Testis (tissue), 3 donors: Measurements from ENCODE around the gene RBM33. TPM values are rescaled to one million over a fixed set of nuclear protein-coding genes. Genes with fewer than 3 reads are reported as not detected.

Experiments
- DNase-seq: peaks from one replicate; pipeline ENCODE4 v3.0.0-alpha.2; 2019
- H3K27ac ChIP-seq, 2 donors: fragments of 200-600 bp; sonication (generic); one replicate each; pipeline ENCODE4 v1.5.1; 2019
- H3K27me3 ChIP-seq: fragments of 200-600 bp; sonication (generic); one replicate; pipeline ENCODE4 v1.5.1; 2019
- H3K36me3 ChIP-seq: fragments of 200-600 bp; sonication (generic); one replicate; pipeline ENCODE4 v1.5.1; 2017; ENCODE audit warnings: low read depth; ENCODE audit errors: missing control alignments
- H3K4me1 ChIP-seq: fragments of 200-600 bp; sonication (generic); one replicate; pipeline ENCODE4 v1.5.1; 2019
- H3K4me3 ChIP-seq, 2 donors: fragments of 200-600 bp; sonication (generic); one replicate each; pipeline ENCODE4 v1.5.1; 2017 to 2019
- H3K9me3 ChIP-seq: fragments of 200-600 bp; sonication (generic); one replicate; pipeline ENCODE4 v1.5.1; 2017
- POLR2A ChIP-seq: fragments of 450-650 bp; IDR thresholded peaks from one replicate; pipeline ENCODE4 v1.6.1; 2017; ENCODE audit warnings: antibody characterized with exemption, mild to moderate bottlenecking, moderate library complexity
- WGBS, 2 donors: methylation state at CpG; one replicate each; pipeline ENCODE4 v1.1.5; 2018; 5-methylcytosine and 5-hydroxymethylcytosine counted together
- intact Hi-C: fragments of 100-400 bp; cut with DNase I; formaldehyde crosslinking; loops from one replicate; pipeline ENCODE4 v1.15.1; 2023; ENCODE audit warnings: low total_unique reads
- polyA plus RNA-seq: library from polyadenylated mRNA; stranded (reverse); fragments of 350-450 nt; fragmentation: Illumina TruSeq; extraction: RNeasy Lipid Tissue Mini Kit (QIAGEN cat#74804); gene quantifications from one replicate; pipeline ENCODE4 v1.2.3, GENCODE V29; 2014; ENCODE audit warnings: low read depth, low replicate concordance; ENCODE audit not compliant: insufficient read depth
- total RNA-seq, 2 donors: library from RNA; depleted of rRNA; stranded (reverse); fragments of >200 nt; gene quantifications; one replicate each; pipeline ENCODE4 v1.2.3, GENCODE V29; 2016
- TF ChIP-seq, protein P1 (sequence below), 3 experiments: fragments of 450-650 bp in 2 of 3; fragments of 200-600 bp in 1 of 3; sonication (generic) in 1 of 3; IDR thresholded peaks; one replicate each; pipeline ENCODE4 v1.5.1; 2016 to 2019; ENCODE audit warnings: antibody characterized with exemption in 3 of 3, mild to moderate bottlenecking in 2 of 3, moderate library complexity in 1 of 3

The RBM33 gene
- total and polyA plus RNA-seq, 3 donors from 2014 or later: 27.3 to 104 (median 93.4) TPM

- no peak for DNase-seq
- H3K27me3 ChIP-seq: no peaks in the 10 kb centered on the region
- no peak overlapping the region for H3K4me3 ChIP-seq
- TF ChIP-seq, protein P1, sequence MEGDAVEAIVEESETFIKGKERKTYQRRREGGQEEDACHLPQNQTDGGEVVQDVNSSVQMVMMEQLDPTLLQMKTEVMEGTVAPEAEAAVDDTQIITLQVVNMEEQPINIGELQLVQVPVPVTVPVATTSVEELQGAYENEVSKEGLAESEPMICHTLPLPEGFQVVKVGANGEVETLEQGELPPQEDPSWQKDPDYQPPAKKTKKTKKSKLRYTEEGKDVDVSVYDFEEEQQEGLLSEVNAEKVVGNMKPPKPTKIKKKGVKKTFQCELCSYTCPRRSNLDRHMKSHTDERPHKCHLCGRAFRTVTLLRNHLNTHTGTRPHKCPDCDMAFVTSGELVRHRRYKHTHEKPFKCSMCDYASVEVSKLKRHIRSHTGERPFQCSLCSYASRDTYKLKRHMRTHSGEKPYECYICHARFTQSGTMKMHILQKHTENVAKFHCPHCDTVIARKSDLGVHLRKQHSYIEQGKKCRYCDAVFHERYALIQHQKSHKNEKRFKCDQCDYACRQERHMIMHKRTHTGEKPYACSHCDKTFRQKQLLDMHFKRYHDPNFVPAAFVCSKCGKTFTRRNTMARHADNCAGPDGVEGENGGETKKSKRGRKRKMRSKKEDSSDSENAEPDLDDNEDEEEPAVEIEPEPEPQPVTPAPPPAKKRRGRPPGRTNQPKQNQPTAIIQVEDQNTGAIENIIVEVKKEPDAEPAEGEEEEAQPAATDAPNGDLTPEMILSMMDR (IDR thresholded peaks at IDR 0.05): no peak
- no peak for TF ChIP-seq POLR2A
- H3K36me3 ChIP-seq: no peaks in the 10 kb centered on the region
- peaks cover 4% of the 10 kb centered on the region for H3K4me1 ChIP-seq
- H3K9me3 ChIP-seq: no peaks in the 10 kb centered on the region
- H3K27ac ChIP-seq: no peak overlapping the region
- WGBS, 2 donors: 76 to 89% methylated on average over 3 of the region's 3 CpGs
- intact Hi-C loops: no loop called here
Observed at GRCh38 chr7:155735442-155736115, 91.1 kb downstream of the RBM33 start.

DNA sequence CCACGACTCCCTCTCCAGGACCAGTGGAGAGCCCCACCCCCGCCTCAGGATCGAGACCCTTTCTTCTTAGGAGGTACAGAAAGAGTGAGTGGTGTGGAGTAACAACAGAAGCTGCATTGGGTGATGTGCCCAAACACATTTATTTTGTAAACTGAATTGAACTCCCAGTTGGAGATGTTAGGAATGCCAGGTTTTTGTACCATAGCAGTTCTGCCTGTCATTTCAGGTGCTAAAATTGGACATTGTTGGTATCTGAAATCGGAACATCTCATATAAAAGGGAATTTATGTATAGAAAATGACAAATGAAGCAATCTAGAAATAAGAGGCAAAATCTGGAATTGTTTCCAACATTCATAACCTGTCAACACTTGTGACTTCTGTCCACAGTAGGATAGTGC is 93.1 kb downstream of the RBM33 start:
- Histone ChIP-seq H3K36me3 (no peaks in the 10 kb centered on the region), H3K27me3 (no peaks in the 10 kb centered on the region), H3K4me3 (no peak overlapping the region), H3K9me3 (no peaks in the 10 kb centered on the region), H3K4me1 (peaks cover 4% of the 10 kb centered on the region), H3K27ac (no peak overlapping the region)
- intact Hi-C loops: no loop called here
- TF ChIP-seq, protein P1 (IDR thresholded peaks at IDR 0.05): no peak
- TF ChIP-seq POLR2A: no peak
- 80 to 82% methylated on average over 4 of the region's 4 CpGs for WGBS, 2 donors
- no peak for DNase-seq

GRCh38 chr7:155738104-155738503 is 93.6 kb downstream of the RBM33 start:
- 59 to 73% methylated on average over 10 of the region's 10 CpGs for WGBS, 2 donors
- Histone ChIP-seq H3K4me1 (peaks cover 4% of the 10 kb centered on the region), H3K4me3 (no peak overlapping the region), H3K9me3 (no peaks in the 10 kb centered on the region), H3K36me3 (no peaks in the 10 kb centered on the region), H3K27me3 (no peaks in the 10 kb centered on the region), H3K27ac (no peak overlapping the region)
- TF ChIP-seq, protein P1 (IDR thresholded peaks at IDR 0.05): no peak
- TF ChIP-seq POLR2A: no peak
- no peak for DNase-seq
- intact Hi-C loops: no loop called here

- DNase-seq: peak; percentile 92
- H3K27me3 ChIP-seq: no peaks in the 10 kb centered on the region
- WGBS, 2 donors: 66 to 78% methylated on average over 13 of the region's 13 CpGs
- no peak overlapping the region for H3K27ac ChIP-seq
- H3K4me3 ChIP-seq: no peak overlapping the region
- H3K4me1 ChIP-seq: peaks cover 6% of the 10 kb centered on the region
- intact Hi-C loops: no loop called here
- TF ChIP-seq, protein P1 (IDR thresholded peaks at IDR 0.05): peak in 2 of 3 experiments; percentile 37 to 45
- TF ChIP-seq POLR2A: no peak
- no peaks in the 10 kb centered on the region for H3K36me3 ChIP-seq
- no peaks in the 10 kb centered on the region for H3K9me3 ChIP-seq
Observed at GRCh38 chr7:155738652-155739537, 94.4 kb downstream of the RBM33 start.
